Activated gamma-delta T cell treated with anti-CD3 and anti-CD28 coated beads, Interleukin-2, amount 50 U/mL, for 16 hours (primary cell): ENCODE results near the gene CACNG7.

Source experiments
- DNase-seq: peaks from one replicate; pipeline ENCODE4 v3.0.0-alpha.2; 2020; ENCODE audit warnings: low read depth

Gene CACNG7

DNA sequence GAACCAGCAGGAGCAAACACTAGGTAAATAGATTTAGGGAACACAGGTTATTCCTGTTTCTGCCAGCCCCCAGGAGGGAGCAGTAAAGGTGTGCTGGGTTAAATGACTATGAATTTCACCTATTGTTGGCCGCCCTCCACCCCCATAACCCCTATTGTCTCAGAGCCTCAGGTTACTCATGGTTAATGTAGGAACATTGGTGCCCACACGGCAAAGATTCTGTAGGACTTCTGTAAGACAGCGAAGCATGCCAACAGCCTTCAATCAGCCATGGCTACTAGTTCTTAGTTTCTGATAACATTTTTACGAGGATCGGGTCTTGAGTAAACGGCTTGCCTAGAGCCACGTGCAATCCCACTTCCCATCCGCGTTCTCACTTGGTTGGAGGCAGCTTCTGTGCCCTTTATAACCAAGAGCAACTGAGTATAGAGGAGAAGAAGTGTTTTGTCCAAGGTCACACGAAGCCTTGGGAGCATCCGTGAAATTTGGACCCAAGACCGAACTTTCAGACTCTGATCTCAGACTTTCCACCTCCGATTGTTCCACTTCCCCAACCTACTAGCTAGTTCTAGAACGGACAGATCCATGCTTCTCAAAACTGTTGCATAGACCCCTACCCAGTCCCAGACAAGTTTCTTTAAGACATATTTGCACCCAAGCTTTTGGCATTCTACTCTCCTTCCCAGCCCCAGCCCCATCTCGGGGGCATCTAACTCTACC, 48.5 kb downstream of the CACNG7 start:
- no peak for DNase-seq

DNA sequence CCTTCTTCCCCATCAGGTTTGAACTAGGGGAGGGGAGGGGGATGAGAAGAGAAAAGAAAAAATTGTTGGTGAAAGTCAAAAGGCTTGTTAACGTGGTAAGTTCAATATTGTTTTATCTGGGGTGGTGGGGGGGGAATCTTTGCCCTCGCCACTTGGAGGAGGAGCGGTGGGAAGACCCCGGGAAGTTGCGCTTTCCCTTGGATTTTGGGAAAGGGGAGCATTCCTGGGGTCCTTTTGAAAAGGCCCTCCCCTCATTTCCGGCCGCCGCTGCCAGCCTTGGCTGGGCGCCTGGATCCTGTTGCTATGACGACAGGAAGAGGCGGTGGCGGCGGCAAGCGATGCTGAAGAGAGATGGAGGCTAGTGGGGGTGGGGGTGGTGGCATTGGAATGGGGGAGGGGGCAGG, 49.1 kb downstream of the CACNG7 start:
- DNase-seq = no peak

- no peak for DNase-seq
These were observed 50.0 kb downstream of the CACNG7 start for GRCh38 chr19:53958823-53959757.

DNA sequence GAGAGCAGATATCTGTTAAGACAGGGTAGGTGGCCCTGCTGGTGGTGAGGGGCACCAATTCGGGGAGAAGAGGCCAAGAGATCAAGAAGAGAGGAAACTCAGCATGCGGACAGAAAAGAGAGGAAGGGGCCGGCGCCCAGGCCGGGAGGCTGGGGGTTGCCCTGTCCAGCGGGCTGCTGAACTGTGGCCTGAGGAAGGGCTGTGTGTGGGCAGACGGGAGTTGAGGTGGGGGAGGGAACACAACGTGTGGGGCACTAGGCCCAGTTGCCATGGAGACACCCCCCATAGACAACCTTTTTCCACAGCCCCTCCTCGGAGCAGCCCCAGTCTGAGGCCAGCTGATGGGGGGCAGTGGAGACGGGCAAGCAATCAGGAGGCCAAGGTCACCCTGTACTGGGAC, 51.1 kb downstream of the CACNG7 start:
- no peak for DNase-seq

DNA sequence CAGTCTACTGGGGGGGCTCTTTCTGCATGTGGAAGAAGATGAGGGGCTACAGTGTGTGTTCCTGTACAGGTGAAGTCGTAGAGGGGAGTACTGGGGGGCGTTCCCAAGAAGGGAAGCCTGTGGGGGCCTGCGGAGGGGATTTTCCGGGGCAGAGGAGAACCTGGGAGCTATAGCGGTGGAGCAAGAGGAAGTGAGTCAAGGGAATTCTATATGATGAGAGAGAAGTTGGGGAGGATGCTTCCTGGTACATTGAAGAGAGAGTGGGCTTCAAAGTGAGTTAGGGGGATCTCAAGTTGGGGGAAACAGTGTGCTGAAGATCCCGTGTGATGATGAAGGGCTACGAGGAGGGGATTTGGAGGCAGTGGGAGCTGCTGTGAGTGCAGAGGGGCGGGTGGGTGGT, 51.8 kb downstream of the CACNG7 start:
- no peak for DNase-seq

- no peak for DNase-seq
These were observed 52.7 kb downstream of the CACNG7 start for GRCh38 chr19:53961523-53962356.

GRCh38 chr19:53962887-53963431, 53.9 kb downstream of the CACNG7 start, which contains the start of gene CACNG8:
TSS of gene CACNG8 (plus strand) at chr19:53962937.
- no peak for DNase-seq

GRCh38 chr19:53965091-53965490, 56.0 kb downstream of the CACNG7 start:
- DNase-seq = no peak

DNA sequence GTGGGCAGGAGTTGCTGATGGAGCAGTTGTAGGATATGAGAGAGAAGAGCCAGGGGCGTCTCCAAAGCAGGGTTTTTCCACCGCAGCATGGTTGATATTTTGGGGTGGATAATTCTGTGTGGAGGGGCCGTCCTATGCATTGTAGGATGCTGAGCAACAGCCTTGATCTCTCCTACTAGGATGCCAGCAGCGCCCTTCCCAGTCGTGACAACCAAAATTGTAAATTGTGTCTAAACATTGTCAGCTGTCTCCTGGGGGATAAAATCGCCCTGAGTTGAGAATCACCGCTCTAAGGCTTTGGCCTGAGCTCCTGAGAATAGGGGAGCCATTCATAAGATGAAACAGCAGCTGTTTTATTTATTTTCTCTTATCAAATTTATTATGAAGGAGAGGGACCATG, 57.9 kb downstream of the CACNG7 start:
- DNase-seq = no peak

- no peak for DNase-seq
These were observed 60.3 kb downstream of the CACNG7 start for GRCh38 chr19:53969366-53969765.

- DNase-seq = no peak
These were observed 62.6 kb downstream of the CACNG7 start for GRCh38 chr19:53971673-53972072.

- peak; percentile 22 for DNase-seq
These were observed 68.4 kb downstream of the CACNG7 start for GRCh38 chr19:53977429-53977990.

DNA sequence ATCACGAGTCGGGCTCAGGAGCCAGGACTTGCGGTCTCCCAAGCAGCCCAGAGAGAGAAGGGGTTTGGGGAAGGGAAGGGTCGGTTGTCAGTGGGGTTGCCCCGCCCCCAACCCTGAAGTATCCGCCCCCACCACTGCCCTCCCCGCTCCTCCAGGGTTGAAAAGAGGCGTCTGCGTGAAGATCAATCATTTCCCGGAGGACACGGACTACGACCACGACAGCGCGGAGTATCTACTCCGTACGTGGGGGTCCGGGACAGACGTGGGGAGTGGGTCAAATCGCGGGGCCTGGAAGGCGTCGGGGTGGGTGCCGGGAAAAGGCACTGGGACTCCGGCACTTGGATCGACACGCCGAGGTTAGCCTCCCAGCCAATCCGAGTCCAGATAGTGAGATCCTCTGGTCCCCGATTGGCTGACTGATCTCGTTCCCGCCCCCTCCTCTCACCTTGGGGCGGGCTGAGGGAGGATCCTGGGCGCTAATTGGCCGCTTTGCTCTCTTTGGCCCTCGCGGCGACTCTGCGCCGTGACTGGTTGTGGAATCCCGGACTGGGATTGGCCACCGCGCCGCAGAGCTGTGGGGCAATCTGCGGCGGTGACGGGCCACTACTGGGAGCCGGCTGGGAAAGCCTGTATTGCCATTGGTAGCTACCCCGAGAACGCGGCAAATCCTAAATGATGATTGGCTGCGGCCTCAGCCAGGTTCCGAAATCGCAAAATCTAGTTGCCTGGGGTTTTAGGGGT, 69.1 kb downstream of the CACNG7 start:
- peak; percentile 13 for DNase-seq

- DNase-seq = no peak
These were observed 70.1 kb downstream of the CACNG7 start for GRCh38 chr19:53978975-53979801.

DNA sequence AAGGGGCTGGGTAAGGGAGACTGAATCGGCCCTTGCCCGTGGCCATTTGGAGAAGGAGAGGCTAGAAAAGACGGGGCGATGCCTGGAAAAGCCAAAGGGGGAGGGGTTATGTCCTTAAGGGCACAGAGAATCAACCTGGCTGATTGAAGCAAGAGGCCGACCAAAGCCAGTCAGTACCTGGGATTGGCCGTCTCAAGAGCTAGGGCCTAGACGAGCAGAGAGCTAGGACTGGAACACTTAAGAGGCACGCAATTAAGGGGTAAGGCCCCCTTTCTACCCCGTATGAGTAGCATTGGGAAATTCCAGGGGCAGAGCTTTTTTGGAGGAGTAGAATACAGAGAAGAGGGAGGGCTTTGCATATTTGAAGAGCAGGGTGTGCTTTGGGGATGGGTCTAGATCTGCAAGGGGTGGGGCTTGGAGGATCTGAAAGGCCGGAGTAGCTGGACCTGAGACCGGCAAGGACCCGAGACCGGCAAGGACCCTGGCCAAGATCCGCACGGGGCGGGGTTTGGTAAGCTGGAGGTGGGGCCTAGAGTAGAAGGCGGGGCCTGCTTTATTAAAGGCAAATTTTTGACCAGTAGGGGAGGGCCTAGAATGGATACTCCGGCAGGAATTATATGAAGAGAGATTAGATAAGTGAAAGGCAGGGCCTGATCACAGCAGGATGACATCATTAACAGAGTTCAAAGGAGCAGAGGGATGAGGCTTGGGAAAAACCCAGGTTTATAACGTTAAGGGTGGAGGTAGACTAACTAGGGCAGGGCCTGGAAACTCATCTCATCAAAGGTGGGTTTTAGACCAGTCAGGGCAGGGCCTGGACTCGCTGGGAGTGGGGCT, 71.7 kb downstream of the CACNG7 start:
- DNase-seq = no peak

GRCh38 chr19:53981376-53981951, 72.4 kb downstream of the CACNG7 start:
- DNase-seq = no peak

DNA sequence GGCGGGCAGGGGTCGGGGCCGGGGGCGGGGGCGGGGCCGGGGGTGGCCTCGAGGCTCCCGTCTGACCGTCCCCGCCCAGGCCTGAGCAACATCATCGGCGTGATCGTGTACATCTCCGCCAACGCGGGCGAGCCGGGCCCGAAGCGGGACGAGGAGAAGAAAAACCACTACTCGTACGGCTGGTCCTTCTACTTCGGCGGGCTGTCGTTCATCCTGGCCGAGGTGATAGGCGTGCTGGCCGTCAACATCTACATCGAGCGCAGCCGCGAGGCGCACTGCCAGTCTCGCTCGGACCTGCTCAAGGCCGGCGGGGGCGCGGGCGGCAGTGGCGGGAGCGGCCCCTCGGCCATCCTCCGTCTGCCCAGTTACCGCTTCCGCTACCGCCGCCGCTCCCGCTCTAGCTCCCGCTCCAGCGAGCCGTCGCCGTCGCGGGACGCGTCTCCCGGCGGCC, 72.9 kb downstream of the CACNG7 start:
- DNase-seq = no peak

DNA sequence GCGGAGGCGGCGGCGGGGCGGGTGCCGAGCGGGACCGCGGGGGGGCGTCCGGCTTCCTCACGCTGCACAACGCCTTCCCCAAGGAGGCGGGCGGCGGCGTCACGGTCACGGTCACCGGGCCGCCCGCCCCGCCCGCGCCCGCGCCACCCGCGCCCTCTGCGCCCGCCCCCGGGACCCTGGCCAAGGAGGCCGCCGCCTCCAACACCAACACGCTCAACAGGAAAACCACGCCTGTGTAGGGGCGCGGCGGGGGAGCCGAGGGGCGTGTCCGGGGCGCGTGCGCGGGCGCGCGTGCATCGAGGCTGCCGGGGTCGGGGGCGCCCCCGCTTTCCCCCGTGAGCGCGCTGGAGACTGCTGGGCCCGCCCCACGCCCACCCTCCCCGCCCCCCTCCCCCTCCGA, 73.5 kb downstream of the CACNG7 start:
- no peak for DNase-seq
